Esophagus (tissue), 2 donors: ENCODE results near the gene NEURL1B. TPM values are rescaled to one million over a fixed set of nuclear protein-coding genes. Genes with fewer than 3 reads are reported as not detected.
A peak's percentile ranks its signal among the peaks of the same experiment; 100 is the strongest.

Experiments
- H3K27ac ChIP-seq, 2 donors: one replicate each; pipeline ENCODE4 v1.5.1; 2013; ENCODE audit warnings: low read depth in 2 of 2, mild to moderate bottlenecking in 2 of 2, inconsistent platforms in 1 of 2, low read length in 1 of 2, moderate library complexity in 1 of 2
- H3K27me3 ChIP-seq, 2 donors: one replicate each; pipeline ENCODE4 v1.6.1; 2013; ENCODE audit warnings: low read length in 2 of 2, control low read depth in 1 of 2, mild to moderate bottlenecking in 1 of 2; ENCODE audit not compliant: insufficient read depth in 2 of 2, control insufficient read depth in 1 of 2
- H3K36me3 ChIP-seq, 2 donors: one replicate each; pipeline ENCODE4 v1.6.1; 2013; ENCODE audit warnings: low read length in 1 of 2; ENCODE audit not compliant: control insufficient read depth in 2 of 2, insufficient read depth in 2 of 2
- H3K4me1 ChIP-seq, 2 donors: one replicate each; pipeline ENCODE4 v1.6.1; 2013; ENCODE audit warnings: low read length in 1 of 2; ENCODE audit not compliant: control insufficient read depth in 2 of 2, insufficient read depth in 2 of 2
- H3K4me3 ChIP-seq, 2 donors: one replicate each; pipeline ENCODE4 v1.5.1; 2013; ENCODE audit warnings: low read length in 2 of 2, mild to moderate bottlenecking in 2 of 2, low read depth in 1 of 2, moderate library complexity in 1 of 2
- H3K9me3 ChIP-seq, 2 donors: one replicate each; pipeline ENCODE4 v1.6.1; 2013; ENCODE audit warnings: mild to moderate bottlenecking in 2 of 2, low read depth in 1 of 2, low read length in 1 of 2, moderate library complexity in 1 of 2; ENCODE audit not compliant: control insufficient read depth in 2 of 2, insufficient read depth in 1 of 2
- WGBS, 2 donors: extraction: QIAGEN DNeasy Blood & Tissue Kit; methylation state at CpG; one replicate each; pipeline ENCODE4 v1.1.7; 2013; 5-methylcytosine and 5-hydroxymethylcytosine counted together
- polyA plus RNA-seq, 2 donors: library from polyadenylated mRNA; stranded (reverse); fragments of 200-250 nt; gene quantifications; one replicate each; pipeline ENCODE4 v1.2.3, GENCODE V29; 2013
- donor health status: healthy with polysubstance abuse.
- donor health status: Bipolar disorder and iron deficiency.

Gene NEURL1B
- polyA plus RNA-seq, 2 donors: 6.9 to 8.6 TPM

DNA sequence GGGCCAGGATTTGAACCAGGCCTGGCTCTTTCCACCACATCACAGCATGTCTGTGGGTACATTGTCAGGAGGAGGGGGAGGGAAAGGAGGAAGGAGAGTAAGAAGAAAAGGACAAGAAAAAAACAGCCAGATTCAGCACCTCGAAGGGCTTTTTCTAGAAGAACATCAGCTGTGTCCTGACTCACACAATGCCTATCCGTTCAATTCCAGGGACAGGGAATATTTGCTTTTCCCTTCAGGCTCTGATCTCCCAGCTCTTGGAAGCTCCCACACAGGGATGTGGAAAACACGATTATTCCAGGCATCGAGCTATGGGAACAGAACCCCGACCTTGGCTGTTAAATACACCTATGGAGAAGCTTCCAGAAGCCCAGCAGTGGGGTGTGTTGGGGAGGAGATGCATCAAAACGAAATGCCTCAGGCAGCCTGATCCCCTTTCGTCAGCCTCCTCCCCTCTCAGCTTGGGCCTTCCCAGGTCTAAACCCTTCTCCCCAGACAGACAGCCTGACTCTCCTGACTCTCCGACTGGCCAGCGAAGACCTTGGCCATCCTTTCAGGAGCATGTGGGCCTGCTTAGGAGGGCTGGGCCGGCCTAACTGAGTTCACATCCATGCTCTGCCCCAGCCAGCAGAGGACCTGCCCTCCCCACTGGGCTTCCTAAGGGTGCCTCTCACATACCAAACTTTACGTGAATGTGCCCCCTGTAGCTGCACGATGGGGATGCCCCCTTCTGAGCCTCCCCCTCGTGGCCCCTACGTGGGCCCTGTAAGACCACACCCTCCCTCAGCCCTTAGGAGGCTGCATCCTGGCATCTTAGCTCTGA, 54.4 kb downstream of the NEURL1B start:
- Histone ChIP-seq H3K4me1 (peaks cover 0 to 7% of the 10 kb centered on the region in 2 donors), H3K27ac (peak overlapping the region; percentile 30 to 59), H3K4me3 (no peak overlapping the region), H3K27me3 (no peaks in the 10 kb centered on the region), H3K9me3 (no peaks in the 10 kb centered on the region), H3K36me3 (no peaks in the 10 kb centered on the region)
- 60 to 65% methylated on average over 14 of the region's 14 CpGs for WGBS, 2 donors

DNA sequence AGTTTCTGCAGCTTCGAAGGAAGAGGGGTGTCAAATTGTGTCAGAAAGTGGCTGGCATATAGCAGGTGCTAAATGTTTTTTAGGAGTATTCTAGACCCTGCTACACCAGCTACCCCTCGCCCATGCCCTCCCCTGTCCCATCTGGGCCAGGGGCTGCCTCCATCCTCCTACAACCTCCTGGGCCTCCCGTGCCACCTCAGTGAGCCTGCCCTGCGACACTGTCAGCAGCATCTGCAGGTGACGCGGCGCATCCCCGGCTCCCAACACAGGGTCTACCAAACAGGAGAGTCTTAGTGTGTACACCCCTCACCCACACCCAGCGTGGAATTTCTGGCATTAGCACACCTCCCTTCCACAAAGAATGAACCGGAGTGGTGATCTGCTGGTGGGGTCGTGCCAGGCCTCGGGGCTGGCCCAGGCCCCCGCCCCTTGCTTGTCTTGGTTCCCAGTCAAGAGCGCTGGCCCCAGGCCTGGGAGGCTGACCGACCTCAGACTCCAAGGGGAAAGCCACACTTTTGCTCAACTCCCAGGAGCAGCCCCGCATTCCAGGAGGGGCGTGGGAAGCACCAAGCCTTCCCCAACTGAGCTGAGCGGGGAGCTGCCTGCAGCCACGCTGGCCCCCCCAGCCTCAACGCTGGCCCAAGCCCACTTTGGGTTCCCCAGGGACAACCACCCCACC, 55.2 kb downstream of the NEURL1B start:
- WGBS, 2 donors: 64 to 74% methylated on average over 20 of the region's 20 CpGs
- Histone ChIP-seq H3K9me3 (no peaks in the 10 kb centered on the region), H3K4me3 (no peak overlapping the region), H3K27me3 (no peaks in the 10 kb centered on the region), H3K4me1 (peaks cover 0 to 7% of the 10 kb centered on the region in 2 donors), H3K27ac (peak overlapping the region; percentile 25 to 69), H3K36me3 (no peaks in the 10 kb centered on the region)

DNA sequence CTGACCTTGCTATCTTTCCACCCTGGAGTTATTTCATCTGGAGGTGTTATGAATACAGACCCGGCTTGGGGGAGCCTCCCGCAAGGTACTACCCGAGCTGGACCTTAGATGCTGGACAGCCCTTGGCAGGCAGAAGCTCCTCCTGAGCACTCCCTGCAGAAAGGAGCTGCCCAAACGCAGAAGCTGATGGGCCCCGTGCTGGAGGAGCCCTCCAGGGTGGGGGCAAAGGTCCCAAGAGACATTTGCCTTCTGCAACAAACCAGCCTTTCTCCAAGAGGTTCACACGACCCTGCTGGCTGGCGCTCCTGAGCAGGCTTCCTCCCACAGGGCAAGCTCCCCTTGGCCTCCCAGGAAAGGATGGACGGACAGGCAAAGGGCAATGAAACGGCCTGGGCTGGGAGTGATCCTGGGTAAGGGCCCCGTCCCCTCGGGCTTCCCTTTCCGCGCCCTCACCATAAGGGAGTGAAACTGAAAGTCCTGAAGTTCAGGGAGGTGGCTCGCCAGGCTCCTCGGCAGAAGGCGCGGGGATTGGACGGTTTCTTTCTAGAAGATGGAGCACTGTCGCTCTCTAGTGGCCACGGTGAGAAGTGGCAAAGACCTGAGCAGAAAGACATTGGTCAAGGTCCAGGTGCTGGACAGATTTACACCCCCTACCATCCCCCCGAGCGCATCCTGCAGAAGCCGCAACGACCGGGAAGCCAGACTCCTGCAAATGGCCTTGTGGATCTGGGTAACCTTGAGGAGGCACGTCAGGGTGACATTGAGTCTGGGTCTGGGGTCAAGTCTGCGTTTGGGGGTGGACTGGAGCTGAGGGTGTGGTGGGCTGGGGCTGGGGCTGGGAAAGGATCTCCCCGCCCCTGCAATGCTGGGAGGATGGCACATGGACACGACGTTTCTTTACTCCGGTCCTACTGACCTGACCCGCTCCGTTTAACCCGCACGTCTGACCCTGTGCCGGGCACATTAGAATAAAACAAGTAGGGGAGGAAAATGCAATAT, 56.4 kb downstream of the NEURL1B start:
- peak overlapping the region; percentile 73 to 76 for H3K4me3 ChIP-seq
- H3K4me1 ChIP-seq: peaks cover 0 to 7% of the 10 kb centered on the region in 2 donors
- H3K9me3 ChIP-seq: no peaks in the 10 kb centered on the region
- H3K36me3 ChIP-seq: no peaks in the 10 kb centered on the region
- peak overlapping the region; percentile 63 to 69 for H3K27ac ChIP-seq
- H3K27me3 ChIP-seq: no peaks in the 10 kb centered on the region
- WGBS, 2 donors: 17 to 18% methylated on average over 35 to 36 of the region's 36 CpGs

DNA sequence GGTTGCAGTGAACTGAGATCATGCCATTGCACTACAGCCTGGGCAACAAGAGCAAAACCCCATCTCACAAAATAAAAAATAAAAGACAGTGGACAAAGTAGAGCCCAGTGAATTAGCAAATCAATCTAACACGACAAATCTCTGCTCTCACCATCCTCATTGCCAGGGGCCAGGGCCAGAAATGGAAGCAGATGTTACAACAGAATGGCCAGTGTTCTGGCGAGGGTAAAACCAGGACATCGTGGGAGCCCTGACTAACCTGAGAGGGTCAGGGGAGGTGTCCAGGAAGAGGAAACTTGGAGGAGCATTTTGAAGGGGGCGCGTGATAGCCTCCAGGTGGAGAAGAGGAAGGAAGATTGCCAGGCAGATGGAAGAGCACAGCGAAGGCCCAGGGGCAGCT, 58.4 kb downstream of the NEURL1B start:
- H3K27me3 ChIP-seq: no peaks in the 10 kb centered on the region
- WGBS, 2 donors: 78 to 79% methylated on average over 6 of the region's 6 CpGs
- no peak overlapping the region for H3K4me3 ChIP-seq
- H3K27ac ChIP-seq: no peak overlapping the region
- no peaks in the 10 kb centered on the region for H3K36me3 ChIP-seq
- no peaks in the 10 kb centered on the region for H3K9me3 ChIP-seq
- H3K4me1 ChIP-seq: peaks cover 0 to 4% of the 10 kb centered on the region in 2 donors

DNA sequence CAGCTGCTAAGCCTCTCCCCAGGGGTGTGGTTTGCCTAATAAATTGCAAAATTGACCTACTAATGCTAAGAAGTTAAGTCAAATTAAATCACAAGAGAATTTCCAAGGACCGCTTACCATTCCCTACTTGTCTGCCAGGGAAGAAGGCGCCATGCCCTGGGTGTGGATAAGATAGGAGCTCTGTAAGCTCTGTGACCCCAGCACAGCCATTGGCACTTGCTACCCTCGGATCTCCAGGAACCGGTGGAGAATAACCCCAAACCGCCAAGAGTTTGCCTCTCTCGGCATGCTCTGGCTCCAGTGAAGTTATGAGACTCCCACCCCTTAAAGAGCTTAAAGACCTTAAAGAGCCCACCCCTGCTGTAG, 58.9 kb downstream of the NEURL1B start:
- no peaks in the 10 kb centered on the region for H3K36me3 ChIP-seq
- H3K27me3 ChIP-seq: no peaks in the 10 kb centered on the region
- peaks cover 0 to 4% of the 10 kb centered on the region in 2 donors for H3K4me1 ChIP-seq
- 46 to 57% methylated on average over 6 of the region's 6 CpGs for WGBS, 2 donors
- no peak overlapping the region for H3K27ac ChIP-seq
- no peaks in the 10 kb centered on the region for H3K9me3 ChIP-seq
- H3K4me3 ChIP-seq: no peak overlapping the region

DNA sequence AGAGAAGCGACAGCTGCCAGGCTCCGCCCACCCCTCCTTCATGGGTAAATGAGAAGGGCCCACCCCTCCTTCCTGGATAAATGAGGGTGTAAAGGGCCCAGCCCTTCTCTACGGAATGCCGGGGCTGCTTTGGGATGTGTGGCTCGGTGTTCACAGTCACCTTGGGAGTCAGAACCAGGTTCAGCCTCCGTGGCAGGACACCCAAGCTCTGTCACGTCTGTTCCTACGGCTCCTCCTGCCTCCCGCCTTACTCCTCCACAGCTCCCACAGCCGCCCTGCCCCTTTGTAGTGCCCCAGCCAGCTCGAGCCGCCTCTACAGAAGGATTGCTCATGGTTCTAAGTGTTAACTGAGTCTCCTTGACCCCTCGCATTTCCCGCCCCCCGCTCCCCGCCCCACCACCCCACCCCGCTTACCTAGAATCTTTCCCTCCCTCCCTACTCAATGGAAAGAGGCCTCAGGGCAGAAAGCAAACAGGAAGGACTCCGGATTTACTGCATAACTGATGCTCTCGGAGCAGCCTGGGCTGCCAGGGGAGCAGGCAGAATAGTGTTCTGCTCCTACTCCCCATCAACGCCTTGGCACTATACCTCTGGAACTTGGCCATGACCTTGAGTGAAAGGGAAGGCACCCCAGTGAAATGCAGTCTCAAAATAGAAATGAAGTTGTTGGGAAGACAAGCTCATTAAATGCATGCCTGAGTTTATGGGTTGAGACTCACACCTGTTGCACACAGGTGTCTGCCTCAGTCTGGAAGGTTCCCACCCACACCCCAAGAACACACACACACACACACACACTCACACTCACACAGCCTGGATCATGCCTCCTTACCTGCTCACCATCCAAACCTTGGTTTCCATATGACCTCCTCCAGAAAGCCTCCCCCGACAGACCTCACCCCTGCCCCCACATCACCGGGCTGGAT, 59.6 kb downstream of the NEURL1B start:
- Histone ChIP-seq H3K9me3 (no peaks in the 10 kb centered on the region), H3K36me3 (no peaks in the 10 kb centered on the region), H3K27me3 (no peaks in the 10 kb centered on the region), H3K4me1 (peaks cover 0 to 3% of the 10 kb centered on the region in 2 donors), H3K27ac (peak overlapping the region in 1 of 2 donors; percentile 18), H3K4me3 (no peak overlapping the region)
- WGBS, 2 donors: 26 to 34% methylated on average over 20 to 22 of the region's 22 CpGs

DNA sequence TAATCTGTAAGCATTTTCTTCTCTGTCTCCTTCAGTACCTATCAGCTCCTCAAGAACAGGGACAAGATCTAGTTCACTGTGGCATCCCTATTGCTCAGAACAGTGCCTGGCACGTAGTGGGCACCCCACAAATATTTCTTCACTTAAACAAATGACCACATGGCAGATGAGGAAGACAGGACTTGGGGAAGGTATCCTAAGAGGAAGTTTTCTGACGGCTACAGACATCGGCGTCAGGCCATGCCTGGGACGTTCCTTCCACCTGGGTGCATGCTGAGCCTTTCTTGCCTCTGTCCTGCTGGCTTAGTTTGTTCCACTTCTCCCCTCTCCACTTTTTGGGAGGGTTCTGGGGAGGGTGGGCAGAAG, 60.2 kb downstream of the NEURL1B start:
- H3K4me1 ChIP-seq: peaks cover 0 to 3% of the 10 kb centered on the region in 2 donors

DNA sequence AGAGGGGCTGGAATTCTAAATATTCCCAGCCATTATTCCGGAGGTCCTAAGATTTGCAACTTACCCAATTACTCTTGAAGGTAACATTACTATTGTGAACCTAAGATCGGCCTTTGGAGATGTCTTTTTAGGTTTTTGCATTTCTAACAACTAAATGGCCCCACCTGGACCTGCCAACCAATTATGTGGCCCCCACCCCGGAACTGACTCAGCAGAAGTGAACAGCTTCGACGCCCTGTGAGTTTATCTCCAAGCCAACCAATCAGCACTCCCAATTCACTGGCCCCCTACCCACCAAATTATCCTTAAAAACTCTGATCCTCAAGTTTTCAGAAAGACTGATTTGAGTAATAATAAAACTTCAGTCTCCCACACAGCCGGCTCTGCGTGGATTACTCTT, 62.9 kb downstream of the NEURL1B start:
- Histone ChIP-seq H3K27ac (no peak overlapping the region), H3K9me3 (no peaks in the 10 kb centered on the region), H3K36me3 (no peaks in the 10 kb centered on the region), H3K4me1 (peaks cover 0 to 2% of the 10 kb centered on the region in 2 donors), H3K4me3 (no peak overlapping the region), H3K27me3 (no peaks in the 10 kb centered on the region)
- WGBS, 2 donors: 91 to 93% methylated on average over 7 of the region's 7 CpGs

More for the DNA sequence above, 60.2 kb downstream of the NEURL1B start:
- Histone ChIP-seq H3K27ac (no peak overlapping the region), H3K4me3 (no peak overlapping the region), H3K27me3 (no peaks in the 10 kb centered on the region), H3K36me3 (no peaks in the 10 kb centered on the region), H3K9me3 (no peaks in the 10 kb centered on the region)
- 59% methylated on average over 5 of the region's 5 CpGs for WGBS, 2 donors
